GM12872 (cell line): Measurements from ENCODE around the gene ABLIM2.

Experiments used
- CTCF ChIP-seq: IDR thresholded peaks from 3 replicates; pipeline ENCODE4 v1.5.1; 2011; ENCODE audit warnings: low read depth, mild to moderate bottlenecking, low read length, moderate library complexity; ENCODE audit not compliant: insufficient read depth

The ABLIM2 gene

GRCh38 chr4:8101213-8102075 lies 57.2 kb downstream of the ABLIM2 start:
- no peak for TF ChIP-seq CTCF

- TF ChIP-seq CTCF = no peak
Observed at GRCh38 chr4:8099981-8100464, 58.6 kb downstream of the ABLIM2 start.

- TF ChIP-seq CTCF = no peak
Observed at GRCh38 chr4:8098506-8098905, 60.1 kb downstream of the ABLIM2 start.

DNA sequence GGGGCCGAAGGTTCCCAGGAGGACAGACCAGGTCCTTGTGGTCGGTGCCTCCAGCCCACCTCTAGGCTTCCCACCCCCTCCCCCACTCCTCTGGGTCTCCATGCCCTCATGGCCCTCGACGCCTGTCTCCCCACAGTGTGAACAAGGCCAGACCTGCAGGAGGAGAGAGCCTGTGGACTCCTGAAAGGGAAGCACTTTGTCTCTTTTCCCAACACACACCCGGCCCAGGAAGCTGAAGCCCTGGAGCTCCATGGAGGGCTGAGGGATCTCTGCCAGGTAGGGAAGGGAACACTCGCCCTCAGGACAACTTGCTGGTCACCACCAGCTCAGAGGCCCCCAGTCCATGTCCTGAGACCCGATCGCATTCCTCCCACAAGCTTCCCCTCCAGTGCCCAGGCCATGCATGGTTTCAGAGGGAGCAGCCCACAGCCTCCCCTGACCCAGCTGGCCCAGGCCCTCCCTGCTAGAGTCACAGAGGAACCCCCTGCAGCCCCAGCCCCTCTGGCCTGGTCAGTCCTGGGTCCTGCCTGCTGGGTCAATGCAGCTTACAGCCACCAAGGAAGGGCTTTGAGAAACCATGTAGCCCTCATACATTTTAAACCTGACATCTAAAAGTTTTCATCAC lies 60.8 kb downstream of the ABLIM2 start:
- TF ChIP-seq CTCF = no peak

DNA sequence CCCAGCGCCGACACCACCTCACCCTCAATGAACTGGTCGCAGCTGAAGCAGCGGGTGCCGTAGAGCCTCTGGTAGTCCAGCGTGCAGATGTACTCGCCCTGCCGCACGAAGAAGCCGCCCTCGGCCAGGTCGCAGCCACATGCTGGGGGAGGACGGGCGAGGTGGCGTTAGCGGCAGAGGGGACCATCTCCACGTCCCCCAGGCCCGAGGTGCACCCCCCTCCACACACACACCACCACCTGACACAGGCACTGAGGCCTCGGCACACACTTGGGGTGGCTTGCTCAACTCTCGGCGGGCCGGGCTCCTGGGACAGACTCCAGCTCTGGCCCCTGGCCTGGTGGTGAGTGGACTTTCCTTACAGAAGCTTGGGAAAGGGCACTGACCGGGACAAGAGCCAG lies 61.5 kb downstream of the ABLIM2 start:
- TF ChIP-seq CTCF = no peak

DNA sequence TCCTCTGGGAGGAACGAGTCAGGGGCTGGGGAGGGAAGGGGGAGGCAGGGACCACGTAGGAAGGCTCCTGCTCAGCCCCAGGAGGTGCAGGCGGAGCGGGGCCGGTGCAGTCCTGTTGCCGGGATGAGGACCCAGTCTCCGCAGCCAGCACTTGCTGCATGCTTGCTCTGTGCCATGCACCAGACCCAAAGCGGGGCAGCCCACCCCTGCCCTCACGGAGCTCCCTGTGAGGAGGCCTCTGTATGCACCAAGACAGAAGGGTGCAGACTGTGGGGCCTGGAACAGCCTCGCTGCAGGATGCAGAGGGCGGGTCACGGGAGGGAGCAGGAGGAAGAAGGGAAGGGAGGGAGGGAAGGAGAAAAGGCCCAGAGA lies 61.9 kb downstream of the ABLIM2 start:
- TF ChIP-seq CTCF = no peak

- TF ChIP-seq CTCF = no peak
Observed at GRCh38 chr4:8095956-8096689, 62.5 kb downstream of the ABLIM2 start.
